ENCODE results near the gene LRRC39. TPM values are rescaled to one million over a fixed set of nuclear protein-coding genes. Genes with fewer than 3 reads are reported as not detected.

Gene LRRC39
- total RNA-seq, 4 donors from 2014 or later, result 0.45 to 3.7 (median 0.73) TPM

GRCh38 chr1:100141192-100141591 lies 36.9 kb downstream of the LRRC39 start:
- H3K36me3 ChIP-seq, result peaks cover 92% of the 10 kb centered on the region
- no peaks in the 10 kb centered on the region for H3K27me3 ChIP-seq
- H3K27ac ChIP-seq, result no peak overlapping the region
- H3K9me3 ChIP-seq, result no peaks in the 10 kb centered on the region
- TF ChIP-seq EP300 (IDR thresholded peaks at IDR 0.05) (no peak), POLR2AphosphoS5 (IDR thresholded peaks at IDR 0.05) (no peak), CTCF (IDR thresholded peaks at IDR 0.05) (no peak), POLR2A (IDR thresholded peaks at IDR 0.05) (no peak)
- no peaks in the 10 kb centered on the region for H3K4me1 ChIP-seq
- DNase-seq (ENCODE audit: low spot score in 2 of 2), result no peak
- 96% methylated on average over 4 of the region's 4 CpGs for WGBS
- H3K4me3 ChIP-seq, result no peak overlapping the region

- no peaks in the 10 kb centered on the region for H3K27me3 ChIP-seq
- no peak overlapping the region for H3K27ac ChIP-seq
- DNase-seq (ENCODE audit: low spot score in 2 of 2), result no peak
- no peaks in the 10 kb centered on the region for H3K9me3 ChIP-seq
- WGBS, result 95% methylated on average over 2 of the region's 2 CpGs
- no peak overlapping the region for H3K4me3 ChIP-seq
- peaks cover 22% of the 10 kb centered on the region for H3K4me1 ChIP-seq
- TF ChIP-seq EP300 (IDR thresholded peaks at IDR 0.05) (no peak), POLR2AphosphoS5 (IDR thresholded peaks at IDR 0.05) (no peak), CTCF (IDR thresholded peaks at IDR 0.05) (no peak)
- H3K36me3 ChIP-seq, result peaks cover 56% of the 10 kb centered on the region
Observed at GRCh38 chr1:100137602-100138001, 40.5 kb downstream of the LRRC39 start.

DNA sequence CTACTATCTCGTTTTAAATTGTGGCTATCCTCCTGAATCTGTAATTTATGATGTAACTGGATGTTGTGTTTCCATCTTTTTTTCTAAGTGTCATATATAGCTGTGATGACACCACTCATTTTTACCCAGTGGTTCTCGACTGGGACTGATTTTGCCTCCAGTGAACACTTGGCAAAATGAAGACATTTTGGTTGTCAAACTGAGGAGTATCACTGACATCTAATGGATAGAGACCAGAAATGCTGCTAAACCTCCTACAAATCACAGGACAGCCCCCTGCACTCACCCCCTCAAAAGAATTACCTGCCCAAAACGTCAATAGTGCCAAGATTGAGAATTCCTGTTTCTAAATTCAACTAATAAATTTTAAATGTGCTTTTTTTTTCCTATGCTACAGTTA lies 43.2 kb downstream of the LRRC39 start:
- no peak overlapping the region for H3K4me3 ChIP-seq
- H3K27me3 ChIP-seq, result no peaks in the 10 kb centered on the region
- H3K36me3 ChIP-seq, result peaks cover 29% of the 10 kb centered on the region
- 58% methylated on average over 3 of the region's 3 CpGs for WGBS
- H3K27ac ChIP-seq, result no peak overlapping the region
- H3K4me1 ChIP-seq, result peaks cover 29% of the 10 kb centered on the region
- no peak for DNase-seq (ENCODE audit: low spot score in 2 of 2)
- H3K9me3 ChIP-seq, result no peaks in the 10 kb centered on the region
- TF ChIP-seq POLR2AphosphoS5 (IDR thresholded peaks at IDR 0.05) (no peak), CTCF (IDR thresholded peaks at IDR 0.05) (no peak), POLR2A (IDR thresholded peaks at IDR 0.05) (no peak), EP300 (IDR thresholded peaks at IDR 0.05) (no peak)

DNA sequence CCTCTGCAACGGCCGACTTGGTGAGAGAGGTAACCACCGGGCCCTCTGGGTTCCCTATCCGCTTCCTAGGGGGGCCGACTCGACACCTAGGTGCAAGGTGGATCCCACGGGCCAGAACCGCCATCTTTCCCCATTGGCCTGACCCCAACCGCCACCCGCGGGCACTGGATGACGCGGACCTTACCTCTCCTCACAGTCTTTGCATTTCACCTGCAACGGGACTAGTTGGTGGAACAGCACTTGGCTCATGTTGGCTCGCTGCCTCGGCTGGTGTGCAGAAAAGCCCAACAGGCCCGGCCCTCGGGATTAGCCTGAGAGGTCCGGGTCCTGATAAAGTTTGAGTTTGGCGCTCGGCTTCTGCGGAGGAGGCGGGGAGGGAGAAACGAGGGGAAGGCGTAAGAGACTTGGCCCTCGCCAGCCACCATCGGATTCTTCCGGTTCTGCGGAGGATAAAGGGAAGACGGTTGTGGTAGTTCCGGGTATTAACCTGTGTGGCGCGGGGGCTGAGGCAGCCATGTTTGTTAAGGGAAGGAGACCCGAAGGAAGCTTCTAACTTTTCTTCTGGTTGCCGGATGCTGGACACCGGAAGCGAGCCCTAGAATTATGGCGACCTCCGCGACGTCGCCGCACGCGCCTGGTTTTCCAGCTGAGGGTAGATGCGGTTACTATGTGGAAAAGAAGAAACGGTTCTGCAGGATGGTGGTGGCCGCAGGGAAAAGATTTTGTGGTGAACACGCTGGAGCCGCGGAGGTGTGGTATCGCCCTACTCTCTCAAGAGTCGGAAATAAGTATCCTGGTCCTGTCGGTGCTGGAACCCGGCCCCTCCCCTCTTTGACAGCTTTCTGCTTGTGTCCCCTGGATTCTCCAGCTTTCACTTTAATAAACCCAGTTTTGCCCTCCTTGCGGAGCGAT lies 45.2 kb downstream of the LRRC39 start, which contains the start of the genes SASS6 and TRMT13:
Gene SASS6 (minus strand): TSS at position 365 of the 912 bp plus-strand sequence. CDS start 116 bp downstream, at position 249.
Gene TRMT13 (plus strand): TSS at position 598 of the 912 bp plus-strand sequence. CDS start 6 bp downstream, at position 604.
- no peaks in the 10 kb centered on the region for H3K9me3 ChIP-seq
- H3K27ac ChIP-seq, result peak within 1 kb of the TSS; percentile 29
- H3K4me1 ChIP-seq, result peaks cover 29% of the 10 kb centered on the region
- H3K27me3 ChIP-seq, result no peaks in the 10 kb centered on the region
- TF ChIP-seq CTCF (IDR thresholded peaks at IDR 0.05) (no peak), POLR2AphosphoS5 (IDR thresholded peaks at IDR 0.05) (peak in 2 of 3 donors; percentile 54 to 94)
- peaks cover 9% of the 10 kb centered on the region for H3K36me3 ChIP-seq
- under 1% methylated on average over 50 of the region's 57 CpGs for WGBS
- H3K4me3 ChIP-seq, result peak within 1 kb of the TSS; percentile 71
- DNase-seq (ENCODE audit: low spot score in 2 of 2), result peak; percentile 98

DNA sequence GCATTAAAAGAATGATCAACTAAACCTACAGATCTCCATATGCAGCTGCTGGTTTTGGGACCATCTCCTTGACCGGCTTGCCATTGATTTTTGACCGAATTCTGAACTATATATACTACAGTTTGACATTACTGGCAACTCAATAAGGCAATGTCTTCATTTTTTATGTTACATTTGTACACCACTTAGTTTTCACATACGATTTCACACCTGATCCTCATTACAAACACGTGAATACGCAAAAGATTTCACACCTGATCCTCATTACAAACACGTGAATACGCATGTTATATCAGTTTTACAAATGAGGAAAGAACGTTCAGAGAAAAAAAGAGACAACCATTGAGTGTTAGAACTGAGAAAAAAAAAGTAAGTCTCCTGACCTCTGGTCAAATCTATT lies 46.4 kb downstream of the LRRC39 start:
- no peak overlapping the region for H3K4me3 ChIP-seq
- H3K36me3 ChIP-seq, result no peaks in the 10 kb centered on the region
- no peak for TF ChIP-seq EP300 (IDR thresholded peaks at IDR 0.05)
- TF ChIP-seq CTCF (IDR thresholded peaks at IDR 0.05), result no peak
- TF ChIP-seq POLR2AphosphoS5 (IDR thresholded peaks at IDR 0.05), result no peak
- no peak for TF ChIP-seq POLR2A (IDR thresholded peaks at IDR 0.05)
- 71% methylated on average over 8 of the region's 8 CpGs for WGBS
- H3K9me3 ChIP-seq, result no peaks in the 10 kb centered on the region
- H3K27ac ChIP-seq, result no peak overlapping the region
- DNase-seq (ENCODE audit: low spot score in 2 of 2), result no peak
- no peaks in the 10 kb centered on the region for H3K27me3 ChIP-seq
- H3K4me1 ChIP-seq, result peaks cover 29% of the 10 kb centered on the region

Data from suprapubic skin (tissue), 4 donors.